BLaER1 treated with 17β-estradiol and CSF1 and Interleukin-3, amounts not matched to agents 10 nM and 100 nM (cell line): ENCODE measurements around the gene TMEM88.
A peak's percentile ranks its signal among the peaks of the same experiment; 100 is the strongest.
"Not testable (repeated sequence)": the region's sequence is repeated elsewhere in the genome, so short reads cannot be mapped to it uniquely, and the experiment has no call there.

Source experiments
- H3K27ac ChIP-seq, 11 experiments: shearing (Covaris generic); formaldehyde crosslinking; 2 replicates each; pipeline ENCODE4 v1.8.1; 2022
- H3K27me3 ChIP-seq, 11 experiments: shearing (Covaris generic); formaldehyde crosslinking; 2 replicates each; pipeline ENCODE4 v1.8.1; 2022
- H3K36me3 ChIP-seq, 11 experiments: shearing (Covaris generic); formaldehyde crosslinking; 2 replicates each; pipeline ENCODE4 v1.8.1; 2022
- H3K4me1 ChIP-seq, 10 experiments: shearing (Covaris generic); formaldehyde crosslinking; 2 replicates each; pipeline ENCODE4 v1.8.1; 2022
- H3K4me2 ChIP-seq, 11 experiments: shearing (Covaris generic); formaldehyde crosslinking; 2 replicates each; pipeline ENCODE4 v1.8.1; 2022
- H3K4me3 ChIP-seq, 10 experiments: shearing (Covaris generic); formaldehyde crosslinking; 2 replicates each; pipeline ENCODE4 v1.8.1; 2022
- H3K9ac ChIP-seq, 11 experiments: shearing (Covaris generic); formaldehyde crosslinking; 2 replicates each; pipeline ENCODE4 v1.8.1; 2022
- H3K9me3 ChIP-seq, 11 experiments: shearing (Covaris generic); formaldehyde crosslinking; replicated peaks in 1 of 11; 2 replicates each; pipeline ENCODE4 v1.8.1; 2022
- H4K20me1 ChIP-seq, 11 experiments: shearing (Covaris generic); formaldehyde crosslinking; 2 replicates each; pipeline ENCODE4 v1.8.1; 2022
- Cebpa-rat ChIP-seq, 11 experiments: shearing (Covaris generic); IDR thresholded peaks; 2 replicates each; pipeline ENCODE4 v1.8.1; 2022

The TMEM88 gene

DNA sequence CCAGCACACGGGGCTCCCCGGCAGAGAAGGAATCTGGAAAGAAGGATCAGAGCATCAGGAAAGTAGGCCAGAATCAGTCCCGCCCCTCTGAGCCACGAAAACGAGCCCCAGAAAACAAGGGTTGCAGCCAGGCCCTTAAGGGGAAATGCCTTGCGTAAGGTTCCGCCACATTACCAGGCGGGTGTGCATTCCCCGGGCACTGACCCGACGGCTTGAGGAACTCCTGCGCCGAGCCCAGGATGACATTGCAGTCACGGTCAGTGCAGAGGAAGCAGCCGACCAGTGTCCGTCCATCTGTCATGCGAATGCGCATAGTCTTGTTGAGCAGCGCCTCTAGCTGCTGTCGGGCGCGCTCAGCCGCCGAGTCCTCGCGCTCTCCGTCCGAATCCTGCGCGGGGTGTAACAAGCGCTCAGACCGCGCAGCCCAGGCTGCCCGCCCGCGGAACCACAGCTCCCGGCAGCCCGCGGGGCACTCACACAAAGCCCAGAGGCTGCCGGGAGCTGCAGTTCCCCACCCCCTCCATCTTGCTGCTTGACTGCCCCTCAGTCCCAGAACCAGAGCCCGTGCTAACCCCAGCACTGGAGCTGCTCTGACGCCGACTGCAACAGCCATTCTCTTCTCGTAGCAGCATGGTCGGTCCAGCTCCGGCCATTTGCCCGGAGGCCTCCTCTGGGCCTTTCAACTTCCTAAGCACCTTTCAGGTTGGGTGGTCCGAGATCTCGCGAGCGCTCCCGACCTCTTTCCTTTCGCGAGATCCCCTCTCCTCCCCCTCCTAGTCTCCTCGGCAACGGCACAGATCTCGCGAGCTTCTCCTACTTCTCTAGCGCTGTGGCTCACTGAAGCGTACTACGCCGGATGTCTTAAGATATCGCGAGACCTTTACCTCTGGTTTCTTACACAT, 2.2 kb downstream of the TMEM88 start, which contains the start of gene NAA38:
TSS of gene NAA38 (minus strand) at position 749 of the 902 bp plus-strand sequence. CDS start at position 653, 96 bp downstream.
- H3K27ac ChIP-seq, result peak within 1 kb of the TSS; percentile 80 to 99 (median 96)
- H3K27me3 ChIP-seq, result no peaks in the 10 kb centered on the region
- H3K9ac ChIP-seq, result peak within 1 kb of the TSS; percentile 87 to 97 (median 94)
- peak within 1 kb of the TSS; percentile 57 to 82 (median 73) for H3K4me3 ChIP-seq
- H3K9me3 ChIP-seq, result no peaks in the 10 kb centered on the region
- H3K4me2 ChIP-seq, result peak within 1 kb of the TSS; percentile 91 to 100 (median 98)
- H4K20me1 ChIP-seq, result peaks cover 9 to 37% (median 14%) of the 10 kb centered on the region in 11 experiments; a peak in 20 of 22 replicates
- H3K36me3 ChIP-seq, result peaks cover 33 to 67% (median 59%) of the 10 kb centered on the region in 11 experiments
- TF ChIP-seq Cebpa-rat (IDR thresholded peaks at IDR 0.05), result peak in 9 of 11 experiments; percentile 45 to 73 (median 65); a peak in 9 of 22 replicates
- H3K4me1 ChIP-seq, result peaks cover 34 to 52% (median 43%) of the 10 kb centered on the region in 10 experiments

DNA sequence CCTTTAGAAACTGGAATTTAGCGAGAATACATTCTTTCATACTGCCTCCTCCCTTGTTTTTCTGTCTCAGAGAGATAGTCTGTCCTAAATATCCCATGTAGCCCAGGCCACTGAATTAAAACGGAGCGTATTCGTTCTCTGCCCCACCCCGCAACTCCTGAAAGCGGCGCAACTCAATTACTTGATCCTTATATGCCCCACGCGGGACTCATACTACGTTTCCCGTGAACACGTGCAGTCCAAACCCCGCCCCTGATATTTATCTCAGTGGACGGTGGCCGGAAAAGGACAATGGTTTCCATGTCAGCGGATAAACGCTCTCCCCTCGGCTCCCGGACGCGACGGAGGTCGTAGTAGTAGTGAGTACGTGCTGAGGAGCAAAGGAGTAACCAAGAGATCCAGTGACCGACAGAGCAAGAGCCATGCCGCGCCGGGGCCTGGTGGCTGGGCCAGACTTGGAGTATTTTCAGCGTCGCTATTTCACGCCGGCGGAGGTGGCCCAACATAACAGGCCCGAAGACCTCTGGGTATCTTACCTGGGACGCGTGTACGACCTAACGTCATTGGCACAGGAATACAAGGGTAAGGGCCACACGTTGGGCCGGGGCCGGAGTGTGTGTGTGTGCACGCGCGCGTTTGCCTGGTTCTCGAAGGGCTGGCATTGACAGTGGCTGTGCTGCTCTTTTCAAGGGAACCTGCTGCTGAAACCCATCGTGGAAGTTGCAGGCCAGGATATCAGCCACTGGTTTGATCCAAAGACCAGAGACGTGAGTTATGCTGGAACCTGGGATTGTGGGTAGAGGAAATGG, 3.1 kb downstream of the TMEM88 start, which contains the start of gene CYB5D1:
TSS of gene CYB5D1 (plus strand) at position 291 of the 809 bp plus-strand sequence. CDS start at position 423, 132 bp downstream.
- H3K9ac ChIP-seq, result peak within 1 kb of the TSS; percentile 87 to 97 (median 94)
- H3K4me1 ChIP-seq, result peaks cover 31 to 45% (median 38%) of the 10 kb centered on the region in 10 experiments
- peak within 1 kb of the TSS; percentile 91 to 100 (median 98) for H3K4me2 ChIP-seq
- H3K4me3 ChIP-seq, result peak within 1 kb of the TSS; percentile 57 to 82 (median 73)
- H3K27ac ChIP-seq, result peak within 1 kb of the TSS; percentile 80 to 99 (median 96)
- H3K27me3 ChIP-seq, result no peaks in the 10 kb centered on the region
- H4K20me1 ChIP-seq, result peaks cover 2 to 29% (median 7%) of the 10 kb centered on the region in 11 experiments; a peak in 16 of 22 replicates
- H3K9me3 ChIP-seq, result no peaks in the 10 kb centered on the region
- no peak for TF ChIP-seq Cebpa-rat (IDR thresholded peaks at IDR 0.05)
- peaks cover 25 to 61% (median 51%) of the 10 kb centered on the region in 11 experiments for H3K36me3 ChIP-seq

DNA sequence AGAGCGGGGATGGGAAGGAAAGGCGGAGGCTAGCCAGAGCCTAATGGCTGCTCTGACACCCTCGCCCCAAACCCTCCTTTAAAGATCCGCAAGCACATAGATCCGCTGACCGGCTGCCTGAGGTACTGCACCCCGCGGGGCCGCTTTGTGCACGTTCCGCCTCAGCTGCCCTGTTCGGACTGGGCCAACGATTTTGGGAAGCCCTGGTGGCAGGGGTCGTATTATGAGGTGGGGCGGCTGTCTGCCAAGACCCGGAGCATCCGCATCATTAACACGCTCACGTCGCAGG, 3.6 kb downstream of the TMEM88 start:
- no peak for TF ChIP-seq Cebpa-rat (IDR thresholded peaks at IDR 0.05)
- H3K4me3 ChIP-seq, result peak overlapping the region; percentile 57 to 82 (median 73)
- peaks cover 31 to 45% (median 38%) of the 10 kb centered on the region in 10 experiments for H3K4me1 ChIP-seq
- H3K4me2 ChIP-seq, result peak overlapping the region; percentile 85 to 100 (median 98)
- H3K27ac ChIP-seq, result peak overlapping the region; percentile 80 to 99 (median 96); a peak in 21 of 22 replicates
- peaks cover 0 to 23% (median 2%) of the 10 kb centered on the region in 11 experiments; a peak in 9 of 22 replicates for H4K20me1 ChIP-seq
- no peaks in the 10 kb centered on the region for H3K9me3 ChIP-seq
- peaks cover 19 to 61% (median 46%) of the 10 kb centered on the region in 11 experiments for H3K36me3 ChIP-seq
- H3K9ac ChIP-seq, result peak overlapping the region; percentile 87 to 97 (median 94)
- H3K27me3 ChIP-seq, result no peaks in the 10 kb centered on the region

DNA sequence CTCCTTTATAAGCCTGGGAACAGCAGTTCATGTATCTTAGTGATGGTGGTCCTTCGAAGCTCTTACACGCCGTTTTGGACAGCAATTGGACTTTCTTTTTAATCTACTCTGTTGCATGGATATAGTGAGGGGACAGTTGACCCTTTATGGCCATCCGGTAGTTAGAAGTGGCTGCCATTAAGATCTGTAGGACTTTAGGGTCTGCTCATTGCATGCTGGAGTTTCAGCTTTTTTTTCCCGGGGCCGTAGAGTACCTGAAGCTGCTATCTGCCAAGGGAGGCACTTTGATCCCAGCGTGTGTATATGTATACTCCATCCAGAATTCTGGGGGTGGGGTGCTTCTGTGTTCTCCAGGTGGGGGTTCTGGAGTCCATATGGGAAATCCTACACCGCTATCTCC, 4.2 kb downstream of the TMEM88 start:
- Histone ChIP-seq H3K27ac (peak overlapping the region in 9 of 11 experiments; percentile 89 to 99 (median 97); a peak in 14 of 22 replicates), H3K27me3 (no peaks in the 10 kb centered on the region), H3K4me1 (peaks cover 31 to 45% (median 38%) of the 10 kb centered on the region in 10 experiments), H3K4me3 (peak overlapping the region in 9 of 10 experiments; percentile 65 to 82 (median 74); a peak in 15 of 20 replicates), H3K9ac (peak overlapping the region; percentile 87 to 97 (median 94)), H3K4me2 (peak overlapping the region; percentile 85 to 100 (median 98)), H3K36me3 (peaks cover 14 to 61% (median 42%) of the 10 kb centered on the region in 11 experiments; a peak in 20 of 22 replicates), H4K20me1 (peaks cover 0 to 18% (median 2%) of the 10 kb centered on the region in 11 experiments; a peak in 7 of 22 replicates), H3K9me3 (no peaks in the 10 kb centered on the region)
- no peak for TF ChIP-seq Cebpa-rat (IDR thresholded peaks at IDR 0.05)

DNA sequence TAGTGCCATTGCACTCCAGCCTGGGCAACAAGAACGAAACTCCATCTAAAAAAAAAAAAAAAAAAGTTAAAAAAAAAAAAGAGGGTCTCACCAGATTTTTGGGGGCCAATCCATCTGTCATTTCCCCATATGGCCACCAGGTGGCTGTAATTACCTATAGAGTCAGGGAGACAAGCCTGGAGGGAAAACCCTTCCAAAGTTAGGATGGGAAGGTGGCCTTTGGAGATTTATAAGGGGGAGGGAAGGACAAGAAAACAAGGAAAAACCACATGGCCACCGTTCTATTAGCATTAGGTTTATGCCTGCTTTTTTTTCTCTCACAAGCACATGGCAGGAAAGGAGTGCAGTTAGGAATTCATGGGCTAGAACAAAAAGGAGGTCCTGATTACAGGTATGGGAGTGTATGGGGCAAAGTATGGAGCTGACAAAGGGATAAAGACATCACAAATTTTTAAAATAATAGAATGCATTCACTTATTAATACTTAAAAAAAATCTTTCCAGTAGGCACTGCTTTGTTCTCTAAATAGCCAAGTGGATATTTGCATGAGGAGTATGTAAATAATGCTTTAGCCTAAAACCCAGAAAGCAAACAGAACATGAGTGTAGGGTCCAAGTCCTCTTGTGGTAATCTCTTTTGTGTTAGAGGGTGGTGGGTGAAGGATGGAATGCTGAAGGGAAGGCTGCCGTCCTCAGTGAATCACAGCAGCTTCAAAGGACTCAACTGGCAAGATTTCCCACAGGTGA, 8.0 kb downstream of the TMEM88 start:
- no peak for TF ChIP-seq Cebpa-rat (IDR thresholded peaks at IDR 0.05)
- H3K4me3 ChIP-seq, result no peak overlapping the region
- H3K9ac ChIP-seq, result no peak overlapping the region
- H3K27ac ChIP-seq, result no peak overlapping the region
- no peak overlapping the region for H3K4me2 ChIP-seq
- no peaks in the 10 kb centered on the region for H3K9me3 ChIP-seq
- H3K4me1 ChIP-seq, result peaks cover 18 to 36% (median 26%) of the 10 kb centered on the region in 10 experiments
- H3K36me3 ChIP-seq, result peaks cover 4 to 69% (median 36%) of the 10 kb centered on the region in 11 experiments; a peak in 19 of 22 replicates
- peaks cover 0 to 2% (median 0%) of the 10 kb centered on the region in 11 experiments; a peak in 2 of 22 replicates for H4K20me1 ChIP-seq
- H3K27me3 ChIP-seq, result no peaks in the 10 kb centered on the region

DNA sequence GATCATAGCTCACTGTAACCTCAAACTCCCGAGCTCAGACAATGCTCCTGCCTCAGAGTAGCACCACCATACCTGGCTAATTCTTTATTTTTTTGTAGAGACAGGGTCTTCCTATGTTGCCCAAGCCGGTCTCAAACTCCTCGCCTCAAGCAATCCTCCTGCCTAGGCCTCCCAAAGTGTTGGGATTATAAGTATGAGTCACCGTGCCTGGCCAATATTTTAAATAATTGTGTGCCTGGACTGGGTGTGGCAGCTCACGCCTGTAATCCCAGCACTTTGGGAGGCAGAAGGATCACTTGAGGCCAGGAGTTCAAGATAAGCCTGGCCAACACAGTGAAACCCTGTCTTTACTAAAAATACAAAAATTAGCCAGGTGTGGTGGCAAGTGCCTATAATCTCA, 9.5 kb downstream of the TMEM88 start:
- peaks cover 4 to 62% (median 33%) of the 10 kb centered on the region in 11 experiments; a peak in 19 of 22 replicates for H3K36me3 ChIP-seq
- not testable (repeated sequence) for H3K27me3 ChIP-seq, H3K27ac ChIP-seq, H3K4me2 ChIP-seq, H3K9me3 ChIP-seq, H4K20me1 ChIP-seq, H3K4me3 ChIP-seq
- peak overlapping the region in 4 of 11 experiments; percentile 6 to 37 (median 20); a peak in 2 of 22 replicates for H3K9ac ChIP-seq
- peaks cover 17 to 36% (median 26%) of the 10 kb centered on the region in 10 experiments for H3K4me1 ChIP-seq

DNA sequence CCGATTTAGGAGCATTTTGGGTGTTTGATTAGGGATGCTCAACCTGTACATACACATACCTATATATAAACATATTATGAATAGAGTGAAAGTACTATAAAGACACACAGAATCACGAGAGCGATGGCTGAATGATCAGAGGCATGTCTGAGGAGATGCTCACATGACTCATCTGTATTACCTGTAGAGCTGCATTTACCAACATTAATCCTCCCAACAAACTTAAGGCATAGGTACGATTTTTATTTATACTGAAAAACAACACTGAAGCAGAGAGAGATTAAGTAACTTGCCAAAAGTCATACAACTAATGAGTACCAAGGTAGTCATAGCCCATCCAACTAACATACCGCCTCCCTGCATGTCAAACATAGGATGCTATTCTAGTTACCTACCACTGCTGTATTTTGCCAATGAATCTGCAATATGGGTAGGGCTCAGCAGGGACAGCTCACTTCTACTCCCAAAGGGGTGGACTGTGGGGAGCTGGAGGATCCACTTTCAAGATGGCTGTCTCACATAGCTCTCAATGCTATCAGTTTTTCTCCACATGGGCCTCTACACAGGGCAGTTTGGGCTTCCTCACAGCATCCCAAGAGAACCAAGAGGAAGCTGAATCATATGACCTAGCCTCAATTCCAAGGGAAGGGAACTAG, 10.3 kb downstream of the TMEM88 start:
- no peak for TF ChIP-seq Cebpa-rat (IDR thresholded peaks at IDR 0.05)
- peaks cover 0 to 2% (median 0%) of the 10 kb centered on the region in 11 experiments; a peak in 2 of 22 replicates for H4K20me1 ChIP-seq
- H3K9ac ChIP-seq, result no peak overlapping the region
- no peaks in the 10 kb centered on the region for H3K27me3 ChIP-seq
- H3K4me1 ChIP-seq, result peaks cover 25 to 40% (median 30%) of the 10 kb centered on the region in 10 experiments
- H3K27ac ChIP-seq, result 0 out of 22 replicates have a peak overlapping the region, but pooled peaks of 1 of the 11 experiments have one; percentile 2
- no peak overlapping the region for H3K4me3 ChIP-seq
- H3K4me2 ChIP-seq, result no peak overlapping the region
- no peaks in the 10 kb centered on the region for H3K9me3 ChIP-seq
- H3K36me3 ChIP-seq, result peaks cover 4 to 55% (median 25%) of the 10 kb centered on the region in 11 experiments; a peak in 19 of 22 replicates
